Spleen (tissue), 7 donors: ENCODE data around the gene CROCC2.

ENCODE experiments used
- POLR2A ChIP-seq, 3 donors: fragments of 450-650 bp; IDR thresholded peaks; one replicate each; pipeline ENCODE4 v1.5.1; 2017; ENCODE audit warnings: antibody characterized with exemption in 3 of 3, mild to moderate bottlenecking in 1 of 3
- POLR2AphosphoS5 ChIP-seq, 3 donors: sonication (generic); formaldehyde crosslinking; IDR thresholded peaks; one replicate each; pipeline ENCODE4 v1.5.1; 2017; ENCODE audit warnings: antibody characterized with exemption in 3 of 3
- TF ChIP-seq, protein P1 (sequence below), 11 experiments: fragments of 200-600 bp in 7 of 11; fragments of 450-650 bp in 4 of 11; sonication (generic) in 4 of 11; IDR thresholded peaks in 8 of 11; conservative IDR thresholded peaks in 3 of 11; 1 replicate in 7 of 11; 2 replicates in 4 of 11; pipeline versions ENCODE4 v1.4.0 to v1.8.0; 2016 to 2021; ENCODE audit warnings: antibody characterized with exemption in 11 of 11, inconsistent platforms in 4 of 11, mild to moderate bottlenecking in 1 of 11
- donor health status: DM: no; HTN: no; CAD: no; lungs with moderate emphysema.
- donor health status: DM: no; HTN: no; CAD: no.
- donor health status: DM: no; HTN: no; CAD: no.

DNA sequence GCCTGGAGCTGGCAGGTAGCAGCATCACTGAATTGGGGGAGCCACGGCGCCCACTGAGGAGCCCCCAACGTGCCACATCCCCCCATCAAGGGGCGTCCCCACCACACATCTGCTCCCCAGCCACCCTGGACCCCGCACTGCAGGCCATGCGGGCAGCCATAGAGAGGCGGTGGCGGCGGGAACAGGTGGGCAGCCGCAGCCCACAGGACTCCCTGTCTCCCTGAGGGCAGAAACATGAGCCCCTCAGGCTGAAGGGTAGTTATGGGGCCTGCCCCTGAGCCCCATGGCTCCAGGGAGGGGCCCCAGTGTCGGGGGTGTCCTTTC, 26.6 kb downstream of the CROCC2 start:
- TF ChIP-seq, protein P1, sequence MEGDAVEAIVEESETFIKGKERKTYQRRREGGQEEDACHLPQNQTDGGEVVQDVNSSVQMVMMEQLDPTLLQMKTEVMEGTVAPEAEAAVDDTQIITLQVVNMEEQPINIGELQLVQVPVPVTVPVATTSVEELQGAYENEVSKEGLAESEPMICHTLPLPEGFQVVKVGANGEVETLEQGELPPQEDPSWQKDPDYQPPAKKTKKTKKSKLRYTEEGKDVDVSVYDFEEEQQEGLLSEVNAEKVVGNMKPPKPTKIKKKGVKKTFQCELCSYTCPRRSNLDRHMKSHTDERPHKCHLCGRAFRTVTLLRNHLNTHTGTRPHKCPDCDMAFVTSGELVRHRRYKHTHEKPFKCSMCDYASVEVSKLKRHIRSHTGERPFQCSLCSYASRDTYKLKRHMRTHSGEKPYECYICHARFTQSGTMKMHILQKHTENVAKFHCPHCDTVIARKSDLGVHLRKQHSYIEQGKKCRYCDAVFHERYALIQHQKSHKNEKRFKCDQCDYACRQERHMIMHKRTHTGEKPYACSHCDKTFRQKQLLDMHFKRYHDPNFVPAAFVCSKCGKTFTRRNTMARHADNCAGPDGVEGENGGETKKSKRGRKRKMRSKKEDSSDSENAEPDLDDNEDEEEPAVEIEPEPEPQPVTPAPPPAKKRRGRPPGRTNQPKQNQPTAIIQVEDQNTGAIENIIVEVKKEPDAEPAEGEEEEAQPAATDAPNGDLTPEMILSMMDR (IDR thresholded peaks at IDR 0.05 in 8 of 11, conservative IDR thresholded peaks at IDR 0.05 in 3 of 11), result no peak
- TF ChIP-seq POLR2A (IDR thresholded peaks at IDR 0.05) (no peak), POLR2AphosphoS5 (IDR thresholded peaks at IDR 0.05) (no peak)
